GM21723 (cell line): ENCODE results near the gene OPA1.

ENCODE experiments used
- ATAC-seq: cut with Tn5 transposase; IDR thresholded peaks from one replicate; pipeline ENCODE4 v1.9.1; 2021; ENCODE audit warnings: mild to moderate bottlenecking, moderate library complexity; ENCODE audit not compliant: unreplicated experiment

Gene OPA1

DNA sequence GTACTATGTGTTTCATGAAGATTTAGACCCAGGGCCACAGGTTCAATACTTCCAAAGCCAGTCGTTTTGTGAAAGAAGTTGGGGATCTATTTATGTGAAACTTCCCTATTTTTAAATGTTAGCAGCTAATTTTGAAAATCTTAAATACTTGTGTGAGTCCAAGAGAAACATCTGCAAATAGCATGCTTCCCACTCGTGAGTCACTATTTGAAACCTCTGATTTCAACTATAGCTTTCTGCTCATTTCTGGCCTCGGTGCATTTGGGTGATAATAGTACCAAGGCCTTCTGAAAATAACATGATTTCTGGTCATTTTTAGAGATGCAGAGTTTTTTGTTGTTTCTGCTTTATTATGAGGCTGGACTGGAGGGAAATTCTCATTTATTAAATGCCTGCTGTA lies 110.0 kb downstream of the OPA1 start:
- no peak for ATAC-seq

GRCh38 chr3:193704431-193704830 lies 111.4 kb downstream of the OPA1 start:
- no peak for ATAC-seq

GRCh38 chr3:193708270-193708669 lies 115.3 kb downstream of the OPA1 start:
- no peak for ATAC-seq

DNA sequence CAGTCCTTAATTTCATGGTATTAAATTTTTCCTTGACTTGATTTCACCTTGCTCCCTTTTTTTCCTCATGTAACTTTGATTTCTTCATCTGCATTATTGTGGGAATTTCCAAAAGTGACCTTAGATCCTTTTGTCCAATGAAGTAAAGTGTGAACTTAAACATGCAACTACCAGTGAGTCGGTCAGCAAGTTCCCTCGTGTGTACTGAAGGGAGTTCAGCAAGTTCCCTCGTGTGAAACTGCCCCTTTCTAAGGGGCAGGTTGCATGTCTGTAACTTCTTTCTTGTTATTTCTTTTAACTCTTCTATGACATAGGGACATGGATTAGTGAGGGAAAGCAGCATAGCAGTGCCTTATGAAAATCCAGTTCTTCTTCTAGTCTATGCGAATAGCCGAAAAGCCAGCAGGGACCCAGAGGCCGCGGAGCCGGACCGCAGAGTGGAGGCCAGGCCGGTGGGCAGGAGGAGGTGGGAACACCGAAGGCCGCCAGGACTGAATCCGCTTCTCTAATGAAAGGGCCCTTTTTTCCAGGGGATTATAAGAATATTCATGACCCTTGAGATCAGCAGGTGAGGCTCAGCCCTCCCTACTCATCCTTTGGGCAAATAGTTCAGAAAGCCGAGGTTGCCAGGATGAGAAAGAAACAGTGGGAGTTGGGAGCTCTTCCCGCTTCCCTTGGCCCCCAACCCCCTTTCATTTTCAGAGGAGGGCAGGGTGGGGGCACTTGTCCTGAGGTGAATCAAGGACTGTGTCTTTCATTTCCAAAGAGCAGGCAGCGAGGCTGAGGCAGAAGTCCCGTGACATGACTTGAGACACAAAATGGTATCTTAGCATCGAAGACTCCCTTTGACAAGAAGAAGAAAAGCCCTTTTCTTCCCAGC lies 117.5 kb downstream of the OPA1 start:
- ATAC-seq: no peak

GRCh38 chr3:193711166-193711485 lies 118.1 kb downstream of the OPA1 start:
- no peak for ATAC-seq

DNA sequence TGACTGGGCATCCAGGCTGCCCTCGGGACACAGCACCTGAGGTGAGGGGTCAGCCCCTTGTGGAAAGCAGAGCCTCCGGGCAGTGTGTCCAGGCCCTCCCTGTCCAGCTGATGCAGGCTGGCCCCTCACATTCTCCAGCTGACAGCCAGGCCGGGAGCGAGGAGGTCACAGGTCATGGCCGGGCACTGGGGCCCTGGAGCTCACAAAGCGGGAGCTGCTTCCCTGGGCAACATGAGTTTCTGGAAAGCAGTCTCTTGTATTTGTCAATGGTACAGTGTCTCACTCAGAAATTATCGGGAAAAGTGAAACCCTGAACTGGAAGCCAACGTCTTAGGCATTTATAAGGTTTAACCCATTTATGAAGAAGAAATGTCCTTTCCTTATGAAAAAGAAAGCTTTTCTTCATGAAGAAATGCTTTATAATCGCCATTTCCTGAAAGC lies 118.5 kb downstream of the OPA1 start:
- no peak for ATAC-seq

GRCh38 chr3:193711964-193712598 lies 119.1 kb downstream of the OPA1 start:
- no peak for ATAC-seq

DNA sequence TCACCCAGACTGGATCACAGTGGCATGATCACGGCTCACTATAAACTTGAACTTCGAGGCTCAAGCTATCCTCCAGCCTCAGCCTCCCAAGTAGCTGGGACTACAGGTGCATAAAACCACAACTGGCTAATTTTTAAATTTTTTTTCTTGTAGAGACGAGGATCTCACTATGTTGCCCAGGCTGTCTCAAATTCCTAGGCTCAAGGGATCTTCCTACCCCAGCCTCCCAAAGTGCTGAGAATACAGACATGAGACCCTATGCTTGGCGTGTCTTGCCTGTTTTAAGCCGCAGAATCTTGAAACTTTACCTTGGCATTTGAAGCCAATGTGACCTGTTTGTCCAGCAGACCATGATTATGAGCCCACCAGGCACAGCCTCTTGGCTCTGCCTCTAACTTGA lies 119.9 kb downstream of the OPA1 start:
- no peak for ATAC-seq

DNA sequence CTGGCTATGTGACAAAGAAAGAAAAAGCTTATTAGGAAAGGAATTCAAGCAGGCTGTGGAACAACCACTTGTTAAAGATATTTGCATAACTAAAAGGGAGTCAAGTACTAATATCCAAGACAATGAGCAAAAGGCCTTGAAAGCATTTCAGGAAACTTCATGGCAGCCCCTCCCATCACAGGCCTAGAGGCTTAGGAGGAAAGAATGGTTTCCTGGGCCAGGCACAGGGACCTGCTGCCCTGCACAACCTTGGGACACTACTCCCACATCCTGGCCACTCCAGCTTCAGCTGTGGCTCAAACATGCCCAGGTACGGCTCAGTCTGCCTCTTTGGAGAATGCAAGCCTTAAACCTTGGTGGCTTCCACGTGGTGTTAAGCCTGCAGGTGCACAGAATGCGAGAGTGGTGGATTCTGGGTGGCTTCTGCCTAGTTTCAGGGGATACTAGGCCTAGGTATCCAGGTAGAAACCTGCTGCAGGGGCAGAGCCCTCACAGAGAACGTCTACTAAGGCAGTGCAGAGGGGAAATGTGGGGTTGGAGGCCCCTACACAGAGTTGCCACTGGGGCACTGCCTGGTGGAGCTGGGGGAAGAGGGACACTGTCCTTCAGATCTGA lies 121.6 kb downstream of the OPA1 start:
- no peak for ATAC-seq

- no peak for ATAC-seq
Observed at GRCh38 chr3:193716150-193716549, 123.1 kb downstream of the OPA1 start.

DNA sequence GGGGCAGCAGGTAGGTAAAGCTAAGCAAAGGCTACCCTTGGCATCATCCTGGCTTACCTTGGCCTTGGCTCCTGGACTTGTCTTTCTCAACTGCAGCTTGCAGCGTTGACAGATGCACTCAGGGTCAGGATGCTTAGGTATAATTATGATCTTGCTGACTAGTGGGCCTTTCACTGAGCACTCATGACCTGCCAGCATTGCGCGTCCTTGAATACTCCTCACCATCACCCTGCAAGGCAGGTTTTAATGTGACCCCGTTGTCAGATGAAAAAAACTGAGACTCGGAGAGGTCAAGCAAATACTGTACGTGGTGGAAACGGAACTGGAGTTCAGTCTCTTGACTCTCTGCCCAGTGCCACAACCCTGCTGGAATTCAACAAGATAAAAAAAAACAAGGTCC lies 126.7 kb downstream of the OPA1 start:
- ATAC-seq: no peak

- ATAC-seq: no peak
Observed at GRCh38 chr3:193720169-193720568, 127.2 kb downstream of the OPA1 start.

DNA sequence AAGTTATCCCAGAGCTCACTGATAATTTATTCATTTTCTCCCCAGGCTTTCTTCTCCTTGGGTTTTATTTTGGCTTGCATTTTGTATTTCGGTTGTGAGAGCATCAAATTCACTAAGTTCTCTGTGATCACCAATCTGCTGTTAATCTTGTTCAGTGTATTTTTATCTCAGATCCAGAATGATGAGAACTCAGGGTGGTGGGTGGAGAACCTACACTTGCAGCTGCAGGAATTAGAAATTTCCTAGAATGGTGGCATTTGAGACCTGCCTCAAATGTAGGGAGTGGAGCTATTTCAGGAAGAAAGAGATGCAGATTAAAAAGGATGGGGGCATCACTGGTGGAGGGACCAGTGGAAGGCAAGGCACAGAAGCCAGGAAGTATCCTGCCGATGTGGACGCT lies 129.6 kb downstream of the OPA1 start:
- no peak for ATAC-seq

- no peak for ATAC-seq
Observed at GRCh38 chr3:193727089-193727488, 134.1 kb downstream of the OPA1 start.

DNA sequence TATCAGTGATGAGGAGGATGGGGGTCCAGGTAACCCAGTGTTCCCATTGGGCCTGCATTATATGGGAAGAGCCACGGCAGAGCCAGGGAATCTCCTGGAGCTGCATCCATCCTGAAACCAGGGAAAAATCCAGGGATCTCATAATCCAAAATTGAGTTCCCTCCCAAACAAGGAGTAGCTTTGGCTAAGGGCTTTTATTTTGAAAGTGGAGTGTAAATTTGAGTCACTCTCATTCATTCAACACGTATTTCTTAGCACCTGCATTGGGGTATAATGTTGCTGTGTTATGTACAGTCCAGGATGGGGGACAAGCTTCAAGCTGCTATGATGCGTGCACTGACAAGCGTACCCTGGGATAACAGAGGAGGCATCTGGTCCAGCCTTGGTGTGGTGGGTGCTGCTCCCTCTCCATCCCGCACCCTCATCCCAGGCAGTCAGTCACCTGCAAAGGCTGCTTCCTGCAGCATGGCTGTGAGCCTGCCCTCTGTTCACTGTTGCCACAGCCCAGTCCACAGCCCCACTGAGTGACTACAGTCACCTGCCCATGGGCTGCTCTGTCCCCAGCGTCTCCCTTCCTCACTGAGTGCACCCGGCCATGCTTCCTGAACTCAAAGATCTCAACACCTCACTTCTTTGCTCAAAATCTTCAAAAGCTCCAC lies 135.6 kb downstream of the OPA1 start:
- no peak for ATAC-seq

DNA sequence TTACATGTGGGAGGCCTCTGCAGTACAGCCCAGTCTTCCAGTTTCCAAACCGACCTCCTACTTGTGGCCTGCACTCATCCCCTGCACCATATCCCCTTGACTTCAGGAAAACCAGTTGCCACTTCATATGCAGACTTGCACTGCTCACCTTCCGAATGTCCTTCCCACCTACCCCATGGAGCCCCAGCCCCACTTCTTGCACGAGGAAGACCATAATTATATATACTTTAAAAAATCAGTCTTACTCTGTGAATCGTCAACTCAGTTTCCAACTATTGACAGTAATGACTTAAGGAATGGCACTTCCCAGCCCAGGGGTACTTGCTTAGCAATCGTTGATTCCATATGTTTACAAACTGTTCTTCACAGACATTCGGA lies 136.1 kb downstream of the OPA1 start:
- no peak for ATAC-seq

GRCh38 chr3:193729601-193730000 lies 136.6 kb downstream of the OPA1 start:
- ATAC-seq: no peak

DNA sequence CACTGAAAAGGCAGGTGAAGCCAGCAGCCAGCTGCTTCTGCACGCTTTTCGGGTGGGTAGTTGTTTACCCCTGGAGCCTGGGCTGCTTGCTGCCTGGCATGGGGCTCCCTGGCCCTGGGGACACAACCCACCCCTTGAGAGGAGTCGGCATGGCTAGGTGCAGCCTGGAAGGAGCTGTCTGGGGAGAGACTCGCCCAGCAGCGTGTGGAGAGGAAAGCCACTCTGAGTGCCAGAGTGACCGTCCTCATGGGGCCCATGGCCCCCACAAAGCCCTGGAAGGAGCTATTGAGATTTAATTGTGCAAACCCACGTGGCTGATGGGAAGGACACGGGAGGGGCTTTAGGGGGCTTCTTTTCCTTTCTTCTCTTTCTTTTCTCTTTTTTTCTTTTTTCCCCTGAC lies 137.5 kb downstream of the OPA1 start:
- ATAC-seq: no peak

GRCh38 chr3:193730976-193731375 lies 138.0 kb downstream of the OPA1 start:
- no peak for ATAC-seq

DNA sequence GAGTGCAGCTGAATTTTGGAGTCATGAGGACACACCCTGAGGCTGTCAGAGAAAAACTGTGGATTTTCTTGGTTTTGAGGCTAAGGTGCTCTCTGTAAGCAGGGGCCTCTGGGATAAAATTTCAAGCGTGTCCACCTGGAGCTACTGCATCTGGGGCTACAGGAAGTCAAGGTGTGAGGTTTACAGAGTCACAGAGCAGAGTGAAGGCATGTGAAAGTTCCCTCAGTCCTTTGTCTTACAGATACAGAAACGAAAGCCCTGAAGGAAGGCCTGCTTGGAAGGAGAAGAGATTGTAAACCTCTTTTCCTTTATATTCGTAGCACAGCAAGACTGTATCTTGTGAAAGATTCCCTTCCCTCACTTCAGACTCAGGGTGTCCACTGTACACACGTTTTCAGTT lies 138.6 kb downstream of the OPA1 start:
- no peak for ATAC-seq

- ATAC-seq: no peak
Observed at GRCh38 chr3:193732391-193732790, 139.4 kb downstream of the OPA1 start.

GRCh38 chr3:193732827-193733226 lies 139.8 kb downstream of the OPA1 start:
- no peak for ATAC-seq
